ENCODE data around the gene MEOX2. TPM values are rescaled to one million over a fixed set of nuclear protein-coding genes. Genes with fewer than 3 reads are reported as not detected.

The MEOX2 gene
- total RNA-seq: 8.3 TPM

DNA sequence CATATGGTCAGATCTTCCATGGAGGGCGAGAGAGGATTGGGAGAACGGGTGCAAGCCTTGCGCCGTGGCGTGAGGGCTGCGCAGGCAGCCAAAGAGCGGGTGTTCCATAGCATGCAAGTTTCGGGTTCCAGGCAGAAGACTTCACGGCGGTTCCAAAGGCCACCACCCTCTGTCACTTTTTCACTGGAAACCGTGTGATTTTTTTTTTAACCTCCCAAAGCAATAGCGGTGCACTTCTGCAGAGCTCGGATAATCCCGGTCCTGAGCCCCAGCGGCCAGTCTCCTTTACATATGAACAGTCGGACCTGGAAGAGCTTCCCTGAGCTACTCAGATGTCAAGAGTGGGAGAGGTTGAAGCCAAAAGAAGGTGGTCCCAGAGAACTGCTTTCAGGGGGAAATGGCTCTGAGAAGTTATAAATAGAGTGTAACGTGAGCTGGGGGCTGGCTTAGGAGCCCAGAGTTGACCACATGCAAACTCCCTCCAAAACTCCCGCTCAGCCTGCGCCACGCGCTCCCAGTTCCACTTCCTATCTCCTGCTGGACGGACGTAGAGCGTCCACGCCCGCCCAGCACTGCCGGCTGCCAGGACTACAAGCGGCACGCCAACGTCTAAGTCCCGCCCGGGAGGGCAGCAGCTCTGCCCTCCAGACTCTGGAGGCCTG lies at the start of gene MEOX2:
Gene MEOX2 (minus strand): TSS at position 389 of the 662 bp plus-strand sequence. CDS start 281 bp downstream, at position 108.

DNA sequence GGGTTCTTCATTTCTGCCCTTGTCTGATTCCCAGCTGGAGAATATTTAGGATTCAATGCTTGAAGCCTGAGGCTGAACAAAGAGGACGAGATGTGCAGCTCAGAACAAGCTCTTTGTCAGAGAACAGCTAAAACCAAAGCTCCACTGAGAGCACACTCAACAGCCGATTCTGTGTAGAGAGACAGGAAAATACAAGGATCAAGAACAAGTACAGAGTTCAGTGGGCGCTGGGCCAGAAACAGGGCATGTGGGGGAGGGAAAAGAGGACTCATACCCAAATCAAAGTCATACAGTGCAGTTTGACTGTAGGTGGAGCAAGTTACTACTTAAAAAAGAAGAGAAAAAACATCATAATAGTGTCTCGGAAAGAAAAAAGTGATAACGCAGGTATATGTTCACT lies 124.6 kb downstream of the MEOX2 start, which contains the start of gene AGMO:
Gene AGMO (minus strand): TSS at position 181 of the 400 bp plus-strand sequence.

Other genes with a start within 250 kb of the MEOX2 start
- 0.93 TPM for gene AGMO, start 124.7 kb downstream of the MEOX2 start, total RNA-seq